Measurements from ENCODE around the gene FAM107A.

GRCh38 chr3:58581328-58582091, 4.3 kb upstream of the FAM107A start:
- TF ChIP-seq CTCF (IDR thresholded peaks at IDR 0.05) (no peak), POLR2A (IDR thresholded peaks at IDR 0.05) (no peak)
